ENCODE data around the gene TXN2.

Gene TXN2

DNA sequence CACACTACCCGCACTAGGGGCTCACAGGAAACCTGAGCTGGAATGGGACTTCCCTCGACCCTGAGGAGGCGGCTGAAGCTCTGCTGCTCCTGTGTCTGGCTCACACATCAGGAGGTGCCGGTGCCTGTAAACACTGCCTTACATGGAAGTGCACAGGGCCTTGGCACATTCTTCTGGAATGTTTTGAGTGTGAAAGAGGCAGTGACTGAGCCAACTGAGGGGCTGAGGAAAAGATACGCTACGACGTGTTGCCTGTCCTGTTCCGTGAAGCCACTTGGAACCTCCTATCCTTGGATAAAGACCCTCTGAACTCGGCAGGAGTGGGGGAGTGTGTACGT is 10.5 kb downstream of the TXN2 start:
- H3K4me1 ChIP-seq (ENCODE audit: insufficient read depth, low read length) = peaks cover 17% of the 10 kb centered on the region
- no peak overlapping the region for H3K4me3 ChIP-seq (ENCODE audit: low read depth in 1 of 2, low read length in 2 of 2)
- DNase-seq (no peak), ATAC-seq (ENCODE audit: insufficient read depth, low read depth) (no peak)
- no peaks in the 10 kb centered on the region for H3K9me3 ChIP-seq (ENCODE audit: insufficient read depth, low read length, severe bottlenecking)
- no peaks in the 10 kb centered on the region for H3K79me2 ChIP-seq (ENCODE audit: insufficient read depth, low read length)
- no peak overlapping the region for H3K4me2 ChIP-seq (ENCODE audit: insufficient read depth, low read length)
- TF ChIP-seq, protein P1, sequence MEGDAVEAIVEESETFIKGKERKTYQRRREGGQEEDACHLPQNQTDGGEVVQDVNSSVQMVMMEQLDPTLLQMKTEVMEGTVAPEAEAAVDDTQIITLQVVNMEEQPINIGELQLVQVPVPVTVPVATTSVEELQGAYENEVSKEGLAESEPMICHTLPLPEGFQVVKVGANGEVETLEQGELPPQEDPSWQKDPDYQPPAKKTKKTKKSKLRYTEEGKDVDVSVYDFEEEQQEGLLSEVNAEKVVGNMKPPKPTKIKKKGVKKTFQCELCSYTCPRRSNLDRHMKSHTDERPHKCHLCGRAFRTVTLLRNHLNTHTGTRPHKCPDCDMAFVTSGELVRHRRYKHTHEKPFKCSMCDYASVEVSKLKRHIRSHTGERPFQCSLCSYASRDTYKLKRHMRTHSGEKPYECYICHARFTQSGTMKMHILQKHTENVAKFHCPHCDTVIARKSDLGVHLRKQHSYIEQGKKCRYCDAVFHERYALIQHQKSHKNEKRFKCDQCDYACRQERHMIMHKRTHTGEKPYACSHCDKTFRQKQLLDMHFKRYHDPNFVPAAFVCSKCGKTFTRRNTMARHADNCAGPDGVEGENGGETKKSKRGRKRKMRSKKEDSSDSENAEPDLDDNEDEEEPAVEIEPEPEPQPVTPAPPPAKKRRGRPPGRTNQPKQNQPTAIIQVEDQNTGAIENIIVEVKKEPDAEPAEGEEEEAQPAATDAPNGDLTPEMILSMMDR (IDR thresholded peaks at IDR 0.05; ENCODE audit: borderline replicate concordance, extremely low read depth, low read length, poor library complexity, severe bottlenecking) = peak; percentile 14
- TF ChIP-seq EZH2 (IDR thresholded peaks at IDR 0.05; ENCODE audit: borderline replicate concordance, low read depth, low read length, severe bottlenecking) = no peak
- no peaks in the 10 kb centered on the region for H3K27me3 ChIP-seq (ENCODE audit: insufficient read depth, low read length, poor library complexity)
- no peak overlapping the region for H3K27ac ChIP-seq (ENCODE audit: low read length)
- H4K20me1 ChIP-seq (ENCODE audit: insufficient read depth, low read length) = no peaks in the 10 kb centered on the region
- H3K36me3 ChIP-seq (ENCODE audit: insufficient read depth, low read length) = peaks cover 71% of the 10 kb centered on the region
- H2AFZ ChIP-seq (ENCODE audit: low read depth, low read length) = no peak overlapping the region
- H3K9ac ChIP-seq (ENCODE audit: low read depth, low read length) = no peak overlapping the region

DNA sequence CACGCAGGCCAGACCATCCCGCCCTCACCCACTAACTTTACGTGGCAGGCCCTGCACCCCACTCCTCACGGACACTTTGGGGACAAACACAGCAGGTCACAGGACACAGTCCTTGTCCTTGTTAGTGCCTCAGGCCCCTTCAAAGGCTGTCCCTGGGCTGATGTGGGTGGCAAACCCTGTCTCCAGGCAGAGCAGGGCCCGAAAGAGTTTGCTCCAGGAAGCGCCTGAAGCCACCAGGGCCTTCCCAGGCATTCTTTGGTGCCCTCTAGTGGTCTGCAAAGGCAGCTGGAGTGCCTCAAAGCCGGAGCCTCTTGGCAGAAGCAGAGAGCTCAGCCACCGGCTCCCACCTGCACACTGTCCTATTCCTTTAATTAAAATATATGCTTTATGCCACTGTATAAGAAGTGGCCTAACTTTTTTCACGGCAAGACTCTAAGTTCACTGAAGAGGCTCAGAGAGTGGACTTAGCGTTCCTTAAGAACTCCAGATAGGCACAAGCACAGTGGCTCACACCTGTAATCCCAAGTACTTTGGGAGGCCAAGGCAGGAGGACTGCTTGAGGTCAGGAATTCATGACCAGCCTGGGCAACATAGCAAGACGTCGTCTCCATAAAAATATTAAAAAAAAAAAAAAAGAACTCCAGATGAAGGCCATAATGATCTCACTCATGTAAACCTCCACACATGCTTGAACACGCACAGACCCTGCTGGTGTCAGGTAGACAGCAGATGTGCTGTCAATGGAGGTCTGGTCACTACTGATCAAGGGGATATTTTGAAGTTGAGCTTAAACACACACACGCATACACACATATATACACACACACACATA is 11.1 kb downstream of the TXN2 start:
- Histone ChIP-seq H3K4me2 (ENCODE audit: insufficient read depth, low read length) (no peak overlapping the region), H4K20me1 (ENCODE audit: insufficient read depth, low read length) (no peaks in the 10 kb centered on the region), H3K36me3 (ENCODE audit: insufficient read depth, low read length) (peaks cover 70% of the 10 kb centered on the region), H3K27ac (ENCODE audit: low read length) (peak overlapping the region; percentile 62), H3K9ac (ENCODE audit: low read depth, low read length) (peak overlapping the region; percentile 13; the same call in 1 of the 2 replicates), H3K27me3 (ENCODE audit: insufficient read depth, low read length, poor library complexity) (no peaks in the 10 kb centered on the region), H3K79me2 (ENCODE audit: insufficient read depth, low read length) (no peaks in the 10 kb centered on the region), H3K4me3 (ENCODE audit: low read depth in 1 of 2, low read length in 2 of 2) (no peak overlapping the region), H2AFZ (ENCODE audit: low read depth, low read length) (peak overlapping the region; percentile 46), H3K9me3 (ENCODE audit: insufficient read depth, low read length, severe bottlenecking) (no peaks in the 10 kb centered on the region), H3K4me1 (ENCODE audit: insufficient read depth, low read length) (peaks cover 17% of the 10 kb centered on the region)
- DNase-seq = peak; percentile 86
- TF ChIP-seq, protein P1 (IDR thresholded peaks at IDR 0.05; ENCODE audit: borderline replicate concordance, extremely low read depth, low read length, poor library complexity, severe bottlenecking) = peak; percentile 96
- TF ChIP-seq EZH2 (IDR thresholded peaks at IDR 0.05; ENCODE audit: borderline replicate concordance, low read depth, low read length, severe bottlenecking) = no peak
- peak; percentile 89 for ATAC-seq (ENCODE audit: insufficient read depth, low read depth)

DNA sequence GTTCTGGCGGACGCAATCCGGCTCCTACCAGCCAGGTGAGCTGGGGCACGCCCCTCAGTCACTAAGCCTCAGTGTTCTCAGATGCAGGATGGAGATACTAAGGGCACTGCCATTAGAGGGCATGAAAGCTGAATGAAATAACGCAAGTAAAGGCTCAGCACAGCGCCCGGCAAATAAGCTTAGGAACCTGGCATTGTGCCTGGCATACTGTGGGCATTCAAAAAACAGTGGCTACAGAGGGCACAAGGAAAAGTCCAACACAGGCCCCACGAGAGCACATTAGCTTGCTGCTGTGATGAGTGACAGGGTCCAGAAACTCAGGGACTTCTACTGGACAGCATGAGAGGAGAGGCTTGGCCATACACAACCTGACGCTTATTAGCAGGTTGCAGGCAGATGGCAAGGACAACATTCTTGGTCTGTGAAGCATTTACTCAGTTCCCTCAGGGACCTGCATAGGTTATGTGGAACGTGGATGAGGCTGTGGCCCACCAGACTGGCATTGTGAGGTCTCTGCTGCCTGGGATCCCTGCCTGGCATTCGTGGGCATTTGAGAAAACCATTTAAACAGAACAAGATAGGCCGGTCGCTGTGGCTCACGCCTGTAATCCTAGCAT is 12.2 kb downstream of the TXN2 start:
- no peaks in the 10 kb centered on the region for H3K9me3 ChIP-seq (ENCODE audit: insufficient read depth, low read length, severe bottlenecking)
- DNase-seq (no peak), ATAC-seq (ENCODE audit: insufficient read depth, low read depth) (no peak)
- TF ChIP-seq EZH2 (IDR thresholded peaks at IDR 0.05; ENCODE audit: borderline replicate concordance, low read depth, low read length, severe bottlenecking) = no peak
- TF ChIP-seq, protein P1 (IDR thresholded peaks at IDR 0.05; ENCODE audit: borderline replicate concordance, extremely low read depth, low read length, poor library complexity, severe bottlenecking) = no peak
- H3K9ac ChIP-seq (ENCODE audit: low read depth, low read length) = no peak overlapping the region
- no peak overlapping the region for H2AFZ ChIP-seq (ENCODE audit: low read depth, low read length)
- H3K27me3 ChIP-seq (ENCODE audit: insufficient read depth, low read length, poor library complexity) = no peaks in the 10 kb centered on the region
- H3K4me2 ChIP-seq (ENCODE audit: insufficient read depth, low read length) = no peak overlapping the region
- H3K4me3 ChIP-seq (ENCODE audit: low read depth in 1 of 2, low read length in 2 of 2) = no peak overlapping the region
- peak overlapping the region; percentile 1; the same call in 1 of the 2 replicates for H3K27ac ChIP-seq (ENCODE audit: low read length)
- peaks cover 63% of the 10 kb centered on the region for H3K36me3 ChIP-seq (ENCODE audit: insufficient read depth, low read length)
- peaks cover 17% of the 10 kb centered on the region for H3K4me1 ChIP-seq (ENCODE audit: insufficient read depth, low read length)
- H3K79me2 ChIP-seq (ENCODE audit: insufficient read depth, low read length) = no peaks in the 10 kb centered on the region
- H4K20me1 ChIP-seq (ENCODE audit: insufficient read depth, low read length) = no peaks in the 10 kb centered on the region
